GM19351 (cell line): ENCODE results near the gene SSTR3.

ENCODE experiments used
- ATAC-seq: cut with Tn5 transposase; IDR thresholded peaks from one replicate; pipeline ENCODE4 v1.9.1; 2021; ENCODE audit warnings: mild to moderate bottlenecking, moderate library complexity; ENCODE audit not compliant: unreplicated experiment

The SSTR3 gene

DNA sequence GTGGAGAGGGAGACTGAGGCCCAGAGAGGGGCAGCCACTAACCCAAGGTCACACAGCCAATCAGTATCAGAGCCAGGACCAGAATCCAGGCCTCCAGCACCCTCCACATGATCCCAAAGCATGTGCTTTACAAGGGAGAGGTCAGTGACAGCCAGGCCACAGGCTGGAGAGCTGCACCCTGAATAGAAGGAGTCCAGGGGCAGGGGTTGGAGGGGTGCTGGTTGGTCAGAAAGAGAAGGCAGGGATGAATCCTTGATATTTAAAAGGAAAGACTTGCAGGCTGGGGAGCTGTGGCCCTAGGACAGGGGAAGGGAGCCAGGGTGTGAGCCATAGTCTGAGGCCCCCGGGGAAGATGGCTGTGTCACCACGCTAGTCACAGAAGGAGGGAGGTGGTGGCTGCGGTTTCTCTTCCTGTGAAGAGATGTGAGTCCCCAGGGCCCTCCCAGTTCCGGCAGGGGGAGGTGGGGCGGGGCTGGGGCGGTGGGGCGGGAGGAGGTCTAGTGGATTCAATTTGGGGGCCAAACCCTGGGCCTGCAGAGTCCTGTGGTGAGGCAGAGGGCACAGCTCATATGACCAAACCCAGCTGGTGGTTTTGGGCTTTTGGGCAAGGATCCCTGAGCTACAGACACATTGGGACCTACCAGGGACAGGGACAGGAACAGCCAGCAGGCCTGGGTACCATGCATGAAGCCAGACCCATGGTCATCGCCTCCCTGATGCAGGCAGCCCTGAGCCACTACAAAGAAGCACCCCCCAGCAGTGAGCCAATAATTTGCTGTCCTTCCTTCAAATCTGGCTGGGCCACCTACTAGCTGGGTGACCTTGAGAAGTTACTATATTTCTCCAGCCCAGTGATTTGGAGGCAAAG, 17.8 kb upstream of the SSTR3 start:
- no peak for ATAC-seq

- no peak for ATAC-seq
Measured at GRCh38 chr22:37229012-37229804, 16.9 kb upstream of the SSTR3 start.

DNA sequence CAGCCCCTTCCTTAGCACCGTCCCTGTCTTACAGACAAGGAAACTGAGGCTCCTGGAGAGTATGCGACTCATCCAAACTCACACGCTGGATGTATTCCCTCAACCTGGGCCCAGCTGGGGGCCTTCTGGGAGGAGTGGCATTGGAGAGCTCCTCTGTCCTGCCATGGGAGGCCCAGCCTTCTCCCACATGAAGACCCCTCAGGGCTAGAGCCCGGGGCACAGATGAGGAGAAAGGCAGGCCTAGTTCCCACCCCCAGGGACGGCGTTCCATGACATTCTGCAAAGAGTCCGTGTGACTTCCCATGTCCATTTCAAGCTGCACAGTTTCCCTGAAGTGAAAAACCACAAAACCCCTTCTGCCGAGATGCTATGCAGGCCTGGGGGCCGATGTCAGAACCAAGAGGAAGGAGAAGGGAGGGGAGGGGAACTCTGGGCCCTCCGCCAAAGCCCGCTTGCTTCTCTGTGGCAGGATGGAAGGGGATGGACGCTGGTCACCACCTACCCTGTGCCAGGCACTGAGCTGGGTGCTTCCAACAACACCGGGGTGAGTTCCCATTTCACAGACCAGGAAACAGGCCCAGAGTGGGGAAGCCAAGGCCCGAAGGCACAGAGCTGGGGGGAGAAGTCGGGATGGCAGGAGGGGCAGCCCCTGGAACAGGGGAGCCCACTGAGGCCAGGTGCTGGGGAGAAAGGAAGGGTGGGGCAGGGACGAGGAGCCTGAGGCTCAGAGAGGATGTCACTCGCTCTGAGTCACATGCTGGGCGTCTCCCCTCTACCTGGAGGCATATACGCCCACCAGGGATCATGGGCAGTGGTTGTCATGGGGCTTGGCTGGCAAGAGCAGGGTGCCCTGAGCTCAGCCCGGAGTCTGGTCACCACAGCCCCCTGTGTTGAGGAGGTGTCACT, 16.1 kb upstream of the SSTR3 start:
- no peak for ATAC-seq

DNA sequence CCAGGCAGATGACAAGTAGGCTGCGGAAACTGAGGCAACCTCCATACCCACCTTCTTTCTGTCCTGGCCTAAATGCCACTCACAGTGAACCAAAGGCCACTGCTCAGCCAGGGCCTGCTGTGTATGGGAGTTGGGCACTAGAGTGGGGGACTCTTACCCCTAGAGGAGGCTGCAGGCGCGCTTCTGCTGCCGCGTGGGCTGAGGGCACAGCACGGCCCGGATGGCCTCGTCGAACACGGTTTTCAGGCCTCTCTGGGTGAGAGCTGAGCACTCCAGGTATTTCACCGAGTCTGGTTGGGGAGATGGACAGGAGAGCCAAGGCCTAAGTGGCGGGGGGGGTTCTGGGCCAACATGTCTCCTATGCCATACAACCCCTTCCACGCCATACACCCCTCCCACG, 14.2 kb upstream of the SSTR3 start:
- no peak for ATAC-seq

GRCh38 chr22:37226087-37226486, 13.8 kb upstream of the SSTR3 start:
- no peak for ATAC-seq

- ATAC-seq = no peak
Measured at GRCh38 chr22:37225481-37225880, 13.2 kb upstream of the SSTR3 start.

DNA sequence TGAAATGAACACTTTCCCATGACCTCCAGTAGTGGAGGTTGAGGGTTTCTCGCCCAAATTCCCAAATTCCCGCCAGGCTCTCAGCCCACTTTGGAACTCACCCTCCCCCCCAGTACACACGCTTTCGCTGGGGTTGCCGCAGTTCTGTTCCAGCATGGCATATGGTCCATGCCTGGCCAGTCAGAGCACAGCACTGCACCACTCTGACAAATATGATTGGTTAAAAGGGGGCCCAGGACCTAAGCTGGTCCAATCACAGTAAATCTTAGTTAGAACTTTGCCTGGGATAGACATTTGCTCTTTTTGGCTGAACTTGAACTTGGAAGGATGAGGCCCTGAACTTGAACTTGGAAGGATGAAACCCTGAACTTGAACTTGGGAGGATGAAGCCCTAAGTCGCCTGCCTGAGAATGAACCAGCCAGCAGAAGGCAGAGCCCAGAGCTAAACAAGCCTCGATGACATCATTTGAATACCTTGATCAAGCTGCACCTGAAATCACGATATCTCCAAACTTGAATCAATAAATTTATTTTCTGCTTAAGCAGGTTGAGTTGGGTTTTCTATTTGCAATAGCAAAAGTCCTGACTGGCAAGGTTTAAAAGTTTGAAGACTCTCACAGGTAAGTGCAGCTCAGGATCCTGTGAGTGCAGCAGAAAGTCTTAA, 12.6 kb upstream of the SSTR3 start:
- ATAC-seq = no peak

- ATAC-seq = no peak
Measured at GRCh38 chr22:37223965-37224551, 11.8 kb upstream of the SSTR3 start.

DNA sequence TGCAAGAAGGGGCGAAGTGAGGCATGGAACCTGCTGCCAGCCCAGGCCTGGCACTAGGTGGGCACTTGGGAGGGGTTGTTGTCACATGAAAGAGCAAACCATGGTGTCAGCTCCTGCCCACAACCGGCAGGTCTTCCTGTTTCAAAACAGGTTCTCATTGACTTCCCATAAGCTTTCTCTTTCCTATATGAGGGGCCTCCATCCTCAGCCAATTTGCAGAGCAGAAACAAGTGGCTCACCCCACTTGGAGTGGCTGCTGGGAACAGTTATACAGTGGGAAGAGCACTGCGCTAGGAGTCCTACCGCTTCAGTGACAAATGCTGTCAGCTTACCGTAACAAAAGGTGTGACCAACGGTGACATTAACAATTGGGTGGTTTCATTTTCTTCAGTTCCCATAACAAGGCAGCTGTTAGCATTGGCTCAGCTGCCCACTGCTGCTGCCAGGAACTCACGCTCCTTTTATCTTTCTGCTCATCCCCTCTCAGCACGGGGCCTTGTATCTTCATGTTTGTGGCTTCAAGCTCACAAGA, 10.2 kb upstream of the SSTR3 start:
- no peak for ATAC-seq

- ATAC-seq = no peak
Measured at GRCh38 chr22:37221424-37222333, 9.4 kb upstream of the SSTR3 start.

DNA sequence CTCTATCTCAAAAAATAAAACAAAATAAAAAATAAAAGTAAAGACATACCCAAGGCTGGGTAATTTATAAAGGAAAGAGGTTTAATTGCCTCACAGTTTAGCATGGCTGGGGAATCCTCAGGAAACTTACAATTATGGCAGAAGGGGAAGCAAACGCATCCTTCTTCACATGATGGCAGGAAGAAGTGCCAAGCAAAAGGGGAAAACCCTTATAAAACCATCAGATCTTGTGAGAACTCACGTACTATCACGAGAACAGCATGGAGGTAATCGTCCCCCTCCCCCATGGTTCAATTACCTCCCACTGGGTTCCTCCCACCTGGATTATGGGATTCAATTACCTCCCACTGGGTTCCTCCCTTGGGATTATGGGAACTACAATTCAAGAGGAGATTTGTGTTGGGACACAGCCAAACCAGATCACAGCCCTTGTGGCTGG, 8.3 kb upstream of the SSTR3 start:
- no peak for ATAC-seq

- no peak for ATAC-seq
Measured at GRCh38 chr22:37219533-37219932, 7.3 kb upstream of the SSTR3 start.

DNA sequence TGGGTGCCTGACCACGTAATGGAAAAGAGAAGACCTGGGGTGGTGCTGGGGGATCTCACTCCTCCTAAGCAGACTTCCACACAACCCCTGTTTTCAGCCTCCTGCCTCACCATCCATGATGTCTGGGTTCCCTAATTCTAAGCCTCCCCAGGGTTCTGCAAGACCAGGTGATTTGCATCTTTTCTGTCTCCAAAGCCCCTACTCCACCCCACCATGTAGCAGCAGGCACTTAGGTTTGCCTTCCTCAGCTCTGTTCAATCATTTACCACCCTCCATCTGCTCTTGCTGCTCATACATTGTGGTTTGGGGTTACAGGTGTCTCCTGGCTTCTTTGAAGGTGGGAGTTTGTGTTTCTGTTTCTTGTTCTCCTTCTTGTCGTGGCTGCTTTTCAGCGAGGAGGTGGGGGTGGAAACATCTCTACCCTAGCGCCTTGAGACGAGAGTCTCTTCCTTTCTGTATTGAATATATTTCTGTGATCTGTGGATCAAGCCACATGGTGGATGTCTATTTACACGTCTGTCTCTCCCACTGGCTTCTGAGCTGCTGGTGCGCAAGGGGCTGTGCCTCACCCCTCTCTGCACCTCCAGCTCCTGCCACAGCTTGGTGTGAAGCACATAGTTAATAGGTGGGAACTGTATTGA, 6.6 kb upstream of the SSTR3 start:
- peak; percentile 85 for ATAC-seq

GRCh38 chr22:37218399-37218770, 6.1 kb upstream of the SSTR3 start:
- ATAC-seq = peak; percentile 6

DNA sequence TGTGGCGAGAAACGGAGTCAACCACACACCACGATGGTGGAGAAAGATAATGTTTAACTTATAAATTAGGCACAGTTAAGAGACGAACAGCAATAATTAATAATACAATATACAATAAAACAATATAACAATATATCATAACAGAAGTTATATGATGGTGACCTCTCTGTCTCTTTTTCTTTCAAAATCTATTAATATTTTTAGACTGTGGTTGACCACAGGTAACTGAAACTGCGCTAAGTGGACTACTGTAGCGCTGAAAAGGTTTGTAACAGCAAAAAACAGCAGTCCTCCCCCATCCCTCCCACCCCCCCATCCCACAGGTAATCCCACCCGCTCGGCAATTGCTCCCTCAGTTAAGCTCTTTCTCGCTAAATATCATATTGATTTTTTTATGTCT, 3.6 kb upstream of the SSTR3 start:
- ATAC-seq = no peak

DNA sequence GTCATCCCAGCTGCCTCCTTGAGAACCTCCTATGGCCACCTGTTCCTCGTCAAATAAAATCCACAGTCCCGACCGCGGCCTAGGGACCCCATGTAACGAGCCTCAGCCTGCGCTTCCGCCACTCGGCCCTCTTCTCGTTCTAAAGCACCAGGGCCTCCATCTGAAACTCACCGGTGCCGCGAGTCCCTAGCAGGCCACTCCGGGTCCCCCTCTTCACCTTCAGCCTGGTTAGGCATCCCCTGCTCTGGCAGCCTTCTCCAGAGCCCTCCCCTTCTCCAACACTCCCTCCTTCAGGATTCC, 2.4 kb upstream of the SSTR3 start:
- no peak for ATAC-seq

- no peak for ATAC-seq
Measured at GRCh38 chr22:37213941-37214730, 1.9 kb upstream of the SSTR3 start.
